GM03348 (cell line): Measurements from ENCODE around the gene SPATA32.
A peak's percentile ranks its signal among the peaks of the same experiment; 100 is the strongest.

Experiments used
- DNase-seq: peaks from one replicate; pipeline ENCODE4 v3.0.0; 2012; ENCODE audit warnings: low spot score

Gene SPATA32

DNA sequence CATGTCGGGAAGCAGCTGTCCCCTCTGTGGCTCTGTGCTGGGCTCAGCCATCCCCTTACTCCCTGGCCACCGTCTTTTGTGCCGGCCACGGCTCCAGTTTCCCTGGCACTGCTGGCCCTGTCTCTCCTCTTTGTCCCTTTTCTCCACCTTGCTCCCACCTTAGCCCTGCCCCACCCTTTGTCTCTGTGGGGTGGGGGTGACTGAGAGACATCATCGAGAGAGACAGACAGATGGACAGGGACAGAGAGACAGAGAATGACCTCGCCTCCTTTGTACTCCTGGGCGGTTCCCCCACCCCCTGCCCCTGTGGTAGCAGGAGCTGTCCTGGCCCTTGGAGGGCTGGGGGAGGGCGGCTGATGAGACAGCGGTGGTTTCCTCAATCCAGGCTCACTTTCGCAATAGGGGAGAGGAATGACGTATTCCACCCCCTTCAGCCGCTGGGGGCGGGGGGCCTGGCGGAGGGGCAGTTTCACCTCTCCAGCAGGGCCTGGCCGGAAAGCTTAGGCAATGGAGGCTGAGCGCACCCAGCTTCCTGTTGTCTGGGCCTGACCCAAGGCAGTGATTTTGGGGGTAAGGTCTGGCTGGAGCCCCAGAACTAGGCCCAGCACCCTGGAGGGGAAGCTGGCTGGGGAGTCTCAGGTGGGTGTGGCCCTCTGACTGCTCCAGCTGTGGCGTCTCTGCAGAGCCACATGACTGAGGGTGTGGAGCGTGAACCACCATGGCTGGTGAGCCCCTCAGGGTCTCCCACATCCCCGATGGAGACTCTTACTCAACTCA, 32.9 kb downstream of the SPATA32 start:
- peak; percentile 96 for DNase-seq

DNA sequence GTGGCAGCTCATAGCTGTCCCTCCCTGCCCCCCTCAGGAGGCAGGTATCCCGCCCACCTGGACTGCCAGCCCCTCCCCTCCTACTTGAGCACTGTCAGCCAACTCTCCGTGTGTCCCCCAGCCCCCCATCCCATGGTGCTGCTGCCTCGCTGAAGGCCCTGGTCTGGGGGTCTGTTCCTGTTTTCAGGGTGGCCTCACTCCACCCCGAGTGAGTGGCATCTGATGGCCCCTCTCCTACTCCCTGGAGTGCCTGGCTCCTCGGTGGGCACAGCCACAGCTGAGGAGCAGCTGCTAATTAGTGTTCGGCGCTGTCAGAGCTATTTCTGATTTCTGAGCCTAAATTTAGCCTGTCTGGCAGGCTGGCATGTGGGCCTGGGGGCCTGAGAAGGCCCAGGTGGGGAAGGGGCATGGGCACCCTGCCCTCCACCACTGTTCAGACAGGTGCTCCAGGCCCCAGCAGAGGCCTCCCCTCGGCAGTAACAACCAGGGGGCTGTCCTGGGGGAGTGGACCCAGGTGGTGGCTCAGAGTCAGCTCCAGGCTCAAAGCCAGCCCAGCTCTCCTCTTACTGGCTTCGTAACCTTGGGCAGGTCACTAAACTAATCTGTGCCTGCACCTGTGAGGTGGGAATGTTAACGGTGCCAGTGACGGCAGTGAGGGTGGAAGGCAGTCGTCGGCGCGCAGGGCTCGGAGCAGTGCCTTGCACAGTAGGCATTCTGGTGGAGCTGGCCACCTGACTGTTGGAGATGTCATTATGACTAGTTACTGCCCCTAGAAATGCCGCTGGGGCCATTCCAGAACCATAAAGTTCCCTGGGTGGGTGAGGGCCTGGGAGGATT, 33.8 kb downstream of the SPATA32 start:
- no peak for DNase-seq

- no peak for DNase-seq
Measured at GRCh38 chr17:45227101-45227925, 34.6 kb downstream of the SPATA32 start.

- DNase-seq, result no peak
Measured at GRCh38 chr17:45226576-45226975, 35.3 kb downstream of the SPATA32 start.

DNA sequence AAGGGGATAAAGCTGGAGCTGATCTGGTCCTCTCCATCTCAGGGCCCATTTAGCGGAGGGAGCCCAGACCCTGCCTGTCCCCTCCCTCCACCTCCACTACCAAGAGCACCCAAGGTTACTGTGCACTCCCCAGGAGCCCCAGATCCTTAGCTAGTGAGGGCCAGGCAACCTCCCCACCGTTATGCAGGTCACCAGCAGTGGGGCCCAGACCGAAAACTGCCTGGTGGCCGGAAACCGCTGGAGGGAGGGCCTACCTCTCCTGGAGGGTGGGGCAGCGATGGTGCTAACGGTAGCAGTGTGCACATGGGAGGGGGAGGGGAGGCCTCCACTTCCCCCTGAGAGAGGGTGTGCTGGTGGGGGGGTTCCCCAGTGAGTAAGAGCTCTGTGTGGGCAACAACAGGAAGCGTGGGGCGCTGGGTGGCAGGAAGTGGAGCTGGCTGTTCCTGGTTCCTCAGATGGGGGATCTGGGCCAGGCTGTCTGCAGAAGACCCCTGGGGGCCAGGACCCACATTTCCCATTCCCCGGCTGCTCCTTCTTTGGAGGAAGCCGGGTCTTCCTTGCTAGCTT, 35.8 kb downstream of the SPATA32 start:
- DNase-seq, result no peak

GRCh38 chr17:45225051-45225700, 36.7 kb downstream of the SPATA32 start:
- DNase-seq, result no peak

- DNase-seq, result no peak
Measured at GRCh38 chr17:45224671-45225050, 37.2 kb downstream of the SPATA32 start.

DNA sequence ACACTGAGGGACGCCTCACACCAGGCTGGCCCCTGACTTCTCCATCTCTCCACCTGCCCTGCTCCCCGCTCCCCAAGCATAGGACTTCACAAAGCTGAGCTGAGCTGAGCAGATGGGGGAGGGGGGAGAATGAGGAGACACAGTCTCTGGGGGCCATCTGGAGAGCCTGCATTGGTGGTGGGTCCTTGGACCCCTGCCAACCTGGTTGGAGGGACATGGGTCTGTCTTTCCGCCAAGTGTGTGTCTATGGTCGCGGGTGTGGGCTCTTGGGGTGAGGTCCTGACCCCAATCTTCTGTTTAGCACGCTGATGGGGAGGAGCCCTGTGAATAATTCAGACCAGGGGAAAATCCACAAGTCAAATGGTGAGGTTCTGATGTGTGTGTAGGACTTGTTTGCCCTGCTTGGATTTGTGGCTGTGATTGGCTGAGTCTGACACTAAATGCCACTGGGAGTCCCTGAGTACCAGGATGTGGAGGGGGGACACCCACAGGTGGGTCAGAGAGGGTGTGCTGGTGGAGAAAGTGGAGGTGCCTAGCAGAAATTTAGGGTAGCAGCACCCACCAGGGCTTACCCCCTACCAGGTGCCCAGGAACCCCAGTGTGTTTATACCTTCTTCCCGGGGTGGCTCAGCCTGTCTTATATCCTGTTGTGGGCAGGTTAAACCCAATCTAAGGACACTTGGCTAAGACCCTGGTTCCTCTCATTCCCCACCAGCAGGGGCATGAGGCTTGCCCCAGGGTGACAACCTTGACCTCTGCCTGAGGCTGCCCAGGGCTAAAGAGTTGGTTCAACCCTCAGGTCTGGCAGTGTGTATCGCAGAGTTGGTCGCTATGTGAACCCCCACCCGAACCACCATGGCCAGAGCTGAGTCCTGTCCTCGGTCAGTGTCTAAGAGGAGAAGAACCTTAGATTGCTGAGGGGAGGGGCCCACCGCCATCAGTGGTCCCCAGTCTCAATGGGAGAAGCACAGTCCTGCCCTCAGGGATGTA, 38.1 kb downstream of the SPATA32 start:
- no peak for DNase-seq

- no peak for DNase-seq
Measured at GRCh38 chr17:45222996-45223538, 38.8 kb downstream of the SPATA32 start.

DNA sequence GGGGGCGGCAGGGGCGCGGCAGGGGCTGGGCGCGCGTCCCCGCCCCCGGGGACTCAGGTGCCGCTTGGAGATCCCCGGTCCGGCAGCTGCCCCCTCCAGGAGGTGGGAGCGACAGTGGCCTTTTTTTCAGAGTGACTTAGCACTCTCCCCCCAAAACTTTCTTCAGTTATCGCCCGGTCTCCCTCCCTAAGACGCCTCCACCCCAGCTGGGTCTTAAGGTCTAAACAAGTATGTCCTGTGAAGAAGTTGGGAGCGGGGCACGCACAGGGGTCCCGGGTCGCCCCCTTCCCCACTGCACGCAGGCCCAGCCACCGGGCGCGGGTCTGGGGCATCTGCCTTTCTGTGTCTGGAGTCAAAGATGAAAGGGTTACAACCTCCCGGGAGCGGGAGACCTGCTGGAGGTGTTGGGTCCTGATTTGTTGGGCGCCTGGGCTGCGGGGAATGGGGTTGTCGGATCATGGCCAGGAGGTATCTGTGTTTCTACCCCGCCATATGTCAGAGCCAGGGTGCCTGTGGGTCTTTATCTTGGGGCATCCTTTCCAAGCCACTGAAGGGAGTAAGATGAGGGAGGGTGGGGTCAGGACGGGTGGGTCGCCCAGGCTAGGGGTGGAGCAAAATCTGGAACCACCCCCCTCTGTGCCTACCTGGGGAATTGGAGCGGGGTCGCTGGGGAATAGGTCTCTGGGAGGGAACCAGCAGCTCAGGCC, 39.5 kb downstream of the SPATA32 start:
- DNase-seq, result no peak

- no peak for DNase-seq
Measured at GRCh38 chr17:45222014-45222288, 39.9 kb downstream of the SPATA32 start.

GRCh38 chr17:45221081-45222013, 40.5 kb downstream of the SPATA32 start, which contains the start of gene FMNL1:
TSS of gene FMNL1 (plus strand) at chr17:45221885. CDS start at chr17:45222125, 240 bp downstream.
- peak; percentile 58 for DNase-seq

- no peak for DNase-seq
Measured at GRCh38 chr17:45220079-45220478, 41.8 kb downstream of the SPATA32 start.

DNA sequence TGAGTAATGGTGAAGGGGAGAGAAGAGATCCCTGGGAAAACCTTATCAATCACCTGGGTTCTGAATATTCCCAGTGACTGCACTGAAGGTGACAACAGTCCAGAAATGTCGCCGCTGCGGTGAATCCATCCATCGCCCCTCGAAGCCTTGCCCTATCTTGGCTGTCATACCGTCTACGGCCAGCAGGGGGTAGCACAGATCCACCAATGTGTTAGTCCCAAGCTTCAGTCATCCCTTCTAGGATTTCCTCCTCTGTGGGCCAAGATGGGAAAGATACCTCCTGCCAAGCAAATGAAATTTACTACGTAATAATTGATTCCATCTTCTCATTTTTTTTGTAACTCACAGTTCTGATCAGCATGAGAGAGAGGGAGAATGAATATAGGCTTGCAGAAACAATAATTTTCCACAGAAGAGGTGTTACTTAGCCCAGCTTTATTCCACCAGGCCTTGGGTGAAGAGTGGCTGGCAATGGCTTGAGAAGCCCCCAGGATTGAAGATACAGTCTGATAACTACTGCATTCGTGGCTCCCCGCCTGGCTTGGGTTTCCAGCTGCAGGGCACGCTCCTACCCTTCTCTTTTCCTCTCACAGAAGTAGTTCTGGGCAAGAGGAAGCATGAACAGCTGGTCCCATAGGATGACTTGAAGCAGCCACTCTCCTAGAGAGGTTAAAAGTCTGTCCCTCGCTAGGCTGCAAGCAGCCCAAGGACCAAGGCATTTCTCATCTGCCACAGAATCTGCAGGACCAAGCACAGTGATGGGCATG, 42.8 kb downstream of the SPATA32 start:
- peak; percentile 91 for DNase-seq
